H1 (cell line): ENCODE data around the gene CUEDC2. TPM values are rescaled to one million over a fixed set of nuclear protein-coding genes. Genes with fewer than 3 reads are reported as not detected.
A peak's percentile ranks its signal among the peaks of the same experiment; 100 is the strongest.

ENCODE experiments used
- CTCF ChIA-PET: fragments of 300-600 bp; sonication (Branson Sonifier 250); formaldehyde crosslinking; loops from one replicate; lab custom pipeline; 2021; ENCODE audit not compliant: partially characterized antibody; lab: Charles Lee
- POLR2A ChIA-PET: fragments of 300-600 bp; sonication (Branson Sonifier 250); formaldehyde crosslinking; loops from one replicate; lab custom pipeline; 2021; ENCODE audit warnings: inconsistent platforms; ENCODE audit not compliant: partially characterized antibody; lab: Charles Lee
- DNase-seq, 2 experiments: peaks; one replicate each; pipeline versions ENCODE4 v3.0.0 to v3.0.0-alpha.2; 2010 to 2022; ENCODE audit warnings: low spot score in 2 of 2, low read depth in 1 of 2, mixed read lengths in 1 of 2
- FAIRE-seq: peaks from 2 replicates; lab custom pipeline; 2011; peaks lifted over from hg19 to GRCh38; lab: Jason Lieb, UNC
- H2AFZ ChIP-seq: 2 replicates; pipeline ENCODE4 v1.8.1; 2012; ENCODE audit warnings: low read length, inconsistent platforms
- H2AK5ac ChIP-seq: 2 replicates; pipeline ENCODE4 v1.6.1; 2013; ENCODE audit warnings: low read depth, low read length
- H2BK120ac ChIP-seq: replicated peaks from 2 replicates; pipeline ENCODE3; 2013; ENCODE audit warnings: low read depth, low read length, inconsistent platforms
- H2BK12ac ChIP-seq: 2 replicates; pipeline ENCODE4 v1.6.1; 2013; ENCODE audit warnings: low read depth, low read length
- H2BK15ac ChIP-seq: 2 replicates; pipeline ENCODE4 v1.6.1; 2013; ENCODE audit warnings: low read length
- H2BK20ac ChIP-seq: 2 replicates; pipeline ENCODE4 v1.6.1; 2013; ENCODE audit warnings: low read length
- H2BK5ac ChIP-seq: 2 replicates; pipeline ENCODE4 v1.6.1; 2013; ENCODE audit warnings: low read depth, low read length
- H3K14ac ChIP-seq: 2 replicates; pipeline ENCODE4 v1.6.1; 2013; ENCODE audit warnings: inconsistent platforms; ENCODE audit not compliant: insufficient read length
- H3K18ac ChIP-seq: 2 replicates; pipeline ENCODE4 v1.6.1; 2013; ENCODE audit warnings: low read length; ENCODE audit errors: extremely low read depth
- H3K23ac ChIP-seq: 2 replicates; pipeline ENCODE4 v1.6.1; 2013; ENCODE audit warnings: inconsistent platforms; ENCODE audit not compliant: insufficient read length
- H3K23me2 ChIP-seq: 2 replicates; pipeline ENCODE4 v1.6.1; 2013; ENCODE audit warnings: low read depth, low read length
- H3K27ac ChIP-seq: 2 replicates; pipeline ENCODE4 v1.6.1; 2011; ENCODE audit warnings: low read depth, low read length, inconsistent platforms
- H3K27me3 ChIP-seq, 4 experiments: replicated peaks in 1 of 4; 1 replicate in 1 of 4; 2 replicates in 3 of 4; pipeline versions ENCODE4 v1.6.1 to v1.8.1; 2011 to 2013; ENCODE audit warnings: low read length in 3 of 4, mild to moderate bottlenecking in 3 of 4, inconsistent platforms in 2 of 4, mixed read lengths in 2 of 4, moderate library complexity in 1 of 4; ENCODE audit not compliant: control insufficient read depth in 3 of 4, insufficient read depth in 3 of 4; ENCODE audit errors: extremely low read depth in 1 of 4
- H3K36me3 ChIP-seq, 4 experiments: 2 replicates each; pipeline versions ENCODE4 v1.6.1 to v1.8.1; 2011 to 2013; ENCODE audit warnings: mild to moderate bottlenecking in 4 of 4, low read length in 3 of 4, moderate library complexity in 2 of 4, control low read depth in 1 of 4, inconsistent platforms in 1 of 4; ENCODE audit not compliant: insufficient read depth in 4 of 4, control insufficient read depth in 2 of 4
- H3K4ac ChIP-seq: replicated peaks from 2 replicates; pipeline ENCODE3; 2013; ENCODE audit warnings: low read length, low read depth, mixed read lengths, inconsistent platforms; ENCODE audit not compliant: insufficient read length
- H3K4me1 ChIP-seq, 4 experiments: replicated peaks in 1 of 4; 1 replicate in 1 of 4; 2 replicates in 3 of 4; pipeline versions ENCODE4 v1.6.1 to v1.8.1; 2011 to 2013; ENCODE audit warnings: low read length in 3 of 4, inconsistent platforms in 2 of 4, mixed read lengths in 1 of 4; ENCODE audit not compliant: insufficient read depth in 4 of 4, control insufficient read depth in 3 of 4
- H3K4me2 ChIP-seq, 2 experiments: 2 replicates each; pipeline versions ENCODE4 v1.6.1 to v1.8.1; 2011 to 2013; ENCODE audit warnings: low read depth in 2 of 2, low read length in 2 of 2, control low read depth in 1 of 2, inconsistent platforms in 1 of 2, mild to moderate bottlenecking in 1 of 2; ENCODE audit not compliant: insufficient read depth in 1 of 2
- H3K4me3 ChIP-seq, 4 experiments: fragments of 200-600, 300-600 bp in 1 of 4; sonication (generic), shearing (Covaris generic), sonication (Bioruptor Twin) in 1 of 4; 2 replicates each; pipeline versions ENCODE4 v1.5.1 to v1.8.1; 2011 to 2016; ENCODE audit warnings: low read length in 4 of 4, low read depth in 3 of 4, control low read depth in 2 of 4, inconsistent platforms in 2 of 4, mild to moderate bottlenecking in 2 of 4, mixed read lengths in 1 of 4, moderate library complexity in 1 of 4; ENCODE audit not compliant: insufficient read depth in 2 of 4; ENCODE audit errors: extremely low read depth in 1 of 4
- H3K56ac ChIP-seq: replicated peaks from 2 replicates; pipeline ENCODE3; 2013; ENCODE audit warnings: low read depth, mild to moderate bottlenecking, mixed read lengths, low read length, inconsistent platforms; ENCODE audit not compliant: insufficient read length
- H3K79me1 ChIP-seq: 2 replicates; pipeline ENCODE4 v1.6.1; 2013; ENCODE audit warnings: low read depth, low read length, control low read depth
- H3K79me2 ChIP-seq, 2 experiments: 2 replicates each; pipeline versions ENCODE4 v1.6.1 to v1.8.1; 2012 to 2013; ENCODE audit warnings: low read length in 2 of 2, mild to moderate bottlenecking in 2 of 2, inconsistent platforms in 1 of 2; ENCODE audit not compliant: insufficient read depth in 2 of 2, control insufficient read depth in 1 of 2
- H3K9ac ChIP-seq, 4 experiments: replicated peaks in 1 of 4; 1 replicate in 1 of 4; 2 replicates in 3 of 4; pipeline versions ENCODE4 v1.6.1 to v1.8.1; 2011 to 2013; ENCODE audit warnings: low read depth in 3 of 4, low read length in 3 of 4, control low read depth in 2 of 4, mild to moderate bottlenecking in 2 of 4, moderate library complexity in 2 of 4, inconsistent platforms in 1 of 4; ENCODE audit errors: extremely low read depth in 1 of 4
- H3K9me3 ChIP-seq, 2 experiments: 2 replicates each; pipeline versions ENCODE4 v1.6.1 to v1.8.1; 2012 to 2013; ENCODE audit warnings: mild to moderate bottlenecking in 2 of 2, moderate library complexity in 2 of 2, control low read depth in 1 of 2, inconsistent platforms in 1 of 2, low read depth in 1 of 2, low read length in 1 of 2, mixed read lengths in 1 of 2; ENCODE audit not compliant: insufficient read depth in 2 of 2
- H4K20me1 ChIP-seq, 2 experiments: replicated peaks in 1 of 2; 2 replicates each; pipeline versions ENCODE3 to v1.8.1; 2011 to 2013; ENCODE audit warnings: inconsistent platforms in 2 of 2, low read length in 2 of 2, mild to moderate bottlenecking in 1 of 2; ENCODE audit not compliant: insufficient read depth in 2 of 2, control insufficient read depth in 1 of 2
- H4K5ac ChIP-seq: 2 replicates; pipeline ENCODE4 v1.6.1; 2013; ENCODE audit warnings: low read length, low read depth, mixed read lengths, inconsistent platforms; ENCODE audit not compliant: insufficient read length
- H4K8ac ChIP-seq: 2 replicates; pipeline ENCODE4 v1.8.0; 2013; ENCODE audit warnings: mild to moderate bottlenecking, moderate library complexity, low read length, inconsistent platforms; ENCODE audit not compliant: insufficient read depth; ENCODE audit errors: extremely low read depth
- H4K91ac ChIP-seq: replicated peaks from 2 replicates; pipeline ENCODE3; 2013; ENCODE audit warnings: low read length, mixed read lengths, inconsistent platforms; ENCODE audit not compliant: insufficient read length
- E2F6 ChIP-seq: IDR thresholded peaks from 2 replicates; pipeline ENCODE4 v1.6.1; 2012; ENCODE audit warnings: inconsistent platforms
- EP300 ChIP-seq, 2 experiments: IDR thresholded peaks; 1 replicate in 1 of 2; 2 replicates in 1 of 2; pipeline ENCODE4 v1.6.1; 2011 to 2012; ENCODE audit warnings: low read depth in 2 of 2, low read length in 2 of 2, mild to moderate bottlenecking in 2 of 2, borderline replicate concordance in 1 of 2, inconsistent platforms in 1 of 2, moderate library complexity in 1 of 2
- HDAC2 ChIP-seq, 2 experiments: fragments of 300-600 bp in 1 of 2; sonication (generic) in 1 of 2; IDR thresholded peaks; 2 replicates each; pipeline ENCODE4 v1.6.1; 2011 to 2012; ENCODE audit warnings: low read depth in 2 of 2, low read length in 2 of 2, mild to moderate bottlenecking in 2 of 2, moderate library complexity in 2 of 2, borderline replicate concordance in 1 of 2, inconsistent platforms in 1 of 2
- JUND ChIP-seq: IDR thresholded peaks from 2 replicates; pipeline ENCODE4 v1.6.1; 2011; ENCODE audit warnings: mild to moderate bottlenecking, improper control_type of control experiment, low read length
- KDM1A ChIP-seq: fragments of 200-600, 300-600 bp; sonication (generic); IDR thresholded peaks from 2 replicates; pipeline ENCODE4 v1.7.1; 2016; ENCODE audit warnings: mild to moderate bottlenecking, low read length, borderline replicate concordance
- KDM5A ChIP-seq: fragments of 200-600 bp; IDR thresholded peaks from 2 replicates; pipeline ENCODE4 v1.7.1; 2012; ENCODE audit warnings: mild to moderate bottlenecking, low read length, inconsistent platforms, mixed read lengths
- SIX5 ChIP-seq: IDR thresholded peaks from 2 replicates; pipeline ENCODE4 v1.6.1; 2011; ENCODE audit warnings: mild to moderate bottlenecking, low read depth, low read length
- SRF ChIP-seq: IDR thresholded peaks from 2 replicates; pipeline ENCODE4 v1.6.1; 2011; ENCODE audit warnings: mild to moderate bottlenecking, low read depth, low read length, moderate library complexity
- TAF1 ChIP-seq: IDR thresholded peaks from 2 replicates; pipeline ENCODE4 v1.6.1; 2011; ENCODE audit warnings: mild to moderate bottlenecking, low read depth, low read length
- YY1 ChIP-seq: IDR thresholded peaks from 2 replicates; pipeline ENCODE4 v1.6.1; 2011; ENCODE audit warnings: low read depth, mild to moderate bottlenecking, low read length
- WGBS, 2 experiments: shearing (Covaris generic) in 1 of 2; methylation state at CpG; one replicate each; pipeline versions ENCODE4 v1.1.6 to v1.1.7; 2013 to 2015; ENCODE audit warnings: low lambda C conversion rate in 2 of 2, mixed read lengths in 2 of 2, inconsistent platforms in 1 of 2, low coverage in 1 of 2, missing lambda C conversion rate in 1 of 2; ENCODE audit not compliant: insufficient replicate concordance in 2 of 2, insufficient coverage in 1 of 2, insufficient read length in 1 of 2; ENCODE audit errors: extremely low coverage in 1 of 2, missing lambda C conversion rate in 1 of 2; 5-methylcytosine and 5-hydroxymethylcytosine counted together
- polyA plus RNA-seq, 7 experiments: library from polyadenylated mRNA; depleted of rRNA in 3 of 7; stranded (reverse) in 5 of 7; unstranded in 2 of 7; fragments of >200 nt in 5 of 7; fragments of 200-250 nt in 2 of 7; gene quantifications; 1 replicate in 5 of 7; 2 replicates in 1 of 7; 4 replicates in 1 of 7; pipeline versions ENCODE4 v1.2.1 to v1.2.3, GENCODE V29; 2011 to 2013; ENCODE audit warnings: missing spikeins in 2 of 7, mixed read lengths in 2 of 7
- total RNA-seq: library from RNA; stranded (reverse); fragmentation: NEBNext Ultra II Directional; extraction: Animal tissue kit (Norgen Biotek cat#: 25700); gene quantifications from 2 replicates; pipeline ENCODE4 v1.2.1, GENCODE V29; 2021

Gene CUEDC2
- total and polyA plus RNA-seq, 2 of the 8 experiments (the other 6 are each of a cell fraction or from before 2014, with no cell fraction given): 41.7 to 55.2 TPM

- H3K14ac ChIP-seq: no peak overlapping the region
- H2BK5ac ChIP-seq: no peak overlapping the region
- peak overlapping the region; percentile 56 for H3K56ac ChIP-seq
- peak overlapping the region; percentile 98 to 100 for H3K4me2 ChIP-seq
- H3K27ac ChIP-seq: peak overlapping the region; percentile 69; the same call in 1 of the 2 replicates
- H3K79me1 ChIP-seq: no peaks in the 10 kb centered on the region
- H2AK5ac ChIP-seq: peak overlapping the region; percentile 43; the same call in 1 of the 2 replicates
- ChIA-PET CTCF (interaction anchor here (0.5 to 16.4 kb wide), 27 partner anchors 11 to 395 kb away, joined by 3 to 357 read pairs (median 5); partner anchors contain the start of genes C10orf95, CUEDC2, ELOVL3 and FBXL15), POLR2A (interaction anchor here (1.0 to 5.8 kb wide), 10 partner anchors 11 to 243 kb away, joined by 3 to 33 read pairs (median 6); partner anchors contain the start of genes FBXL15 and NOLC1)
- no peak overlapping the region for H3K23ac ChIP-seq
- H2BK12ac ChIP-seq: peak overlapping the region; percentile 72
- peaks cover 13% of the 10 kb centered on the region for H3K23me2 ChIP-seq
- H4K20me1 ChIP-seq: peaks cover 3 to 10% of the 10 kb centered on the region in 2 experiments
- H2AFZ ChIP-seq: no peak overlapping the region
- DNase-seq: peak; percentile 65 to 96
- H2BK120ac ChIP-seq: no peak overlapping the region
- H2BK20ac ChIP-seq: no peak overlapping the region
- peak overlapping the region; percentile 91; the same call in 1 of the 2 replicates for H4K8ac ChIP-seq
- peaks cover 0 to 17% (median 9%) of the 10 kb centered on the region in 4 experiments; a peak in 6 of 7 replicates for H3K4me1 ChIP-seq
- peak overlapping the region; percentile 21 for H3K4ac ChIP-seq
- H3K27me3 ChIP-seq: peaks cover 0 to 22% (median 20%) of the 10 kb centered on the region in 4 experiments; a peak in 6 of 7 replicates
- no peak for FAIRE-seq
- H3K36me3 ChIP-seq: peaks cover 0 to 4% (median 2%) of the 10 kb centered on the region in 4 experiments; a peak in 4 of 8 replicates
- H3K18ac ChIP-seq: no peak overlapping the region; the same call in none of the 2 replicates
- no peaks in the 10 kb centered on the region for H3K79me2 ChIP-seq
- H3K4me3 ChIP-seq: peak overlapping the region; percentile 29 to 69 (median 55)
- 3% methylated on average over 58 of the region's 71 CpGs; no CpG with 5 or more reads in 1 of the 2 experiments for WGBS, 2 experiments
- peak overlapping the region; percentile 66; the same call in 1 of the 2 replicates for H2BK15ac ChIP-seq
- H3K9ac ChIP-seq: peak overlapping the region in 3 of 4 experiments; percentile 51 to 67 (median 54); a peak in 6 of 7 replicates
- H3K9me3 ChIP-seq: no peaks in the 10 kb centered on the region
- no peak overlapping the region for H4K91ac ChIP-seq
- H4K5ac ChIP-seq: no peak overlapping the region
- TF ChIP-seq SRF: no peak
- no peak for TF ChIP-seq SIX5
- peak; percentile 71; the same call in 1 of the 2 replicates for TF ChIP-seq KDM1A
- TF ChIP-seq JUND: no peak
- peak; percentile 81 to 93; a peak in 3 of 4 replicates for TF ChIP-seq HDAC2 (IDR thresholded peaks at IDR 0.05; ENCODE audit: borderline replicate concordance in 1 of 2, low read depth in 2 of 2, low read length in 2 of 2)
- TF ChIP-seq EP300 (IDR thresholded peaks at IDR 0.05; ENCODE audit: borderline replicate concordance in 1 of 2, low read depth in 2 of 2, low read length in 2 of 2): peak in 1 of 2 experiments; percentile 89; a peak in 1 of 3 replicates
- no peak for TF ChIP-seq KDM5A
- TF ChIP-seq TAF1: peak; percentile 64; the same call in 1 of the 2 replicates
- TF ChIP-seq YY1: peak; percentile 68
- TF ChIP-seq E2F6: peak; percentile 49
These were observed 38.1 kb downstream of the CUEDC2 start for GRCh38 chr10:102394079-102394800.
